Measurements from ENCODE around the gene SYTL3.

SYTL3 gene

GRCh38 chr6:158663625-158664165, 13.8 kb downstream of the SYTL3 start:
- TF ChIP-seq CTCF (IDR thresholded peaks at IDR 0.05; ENCODE audit: low read depth, low read length, poor library complexity, severe bottlenecking) (no peak), EZH2phosphoT487 (IDR thresholded peaks at IDR 0.05; ENCODE audit: borderline replicate concordance, low read length) (no peak)
- Histone ChIP-seq H3K9me3 (ENCODE audit: control insufficient read depth, insufficient read depth, low read length) (no peaks in the 10 kb centered on the region), H3K27me3 (ENCODE audit: control insufficient read depth, low read length) (peaks cover 57% of the 10 kb centered on the region), H3K4me1 (ENCODE audit: control insufficient read depth, low read length) (peaks cover 9% of the 10 kb centered on the region), H3K9me2 (replicated peaks; ENCODE audit: control insufficient read depth, low read length) (no peaks in the 10 kb centered on the region), H4K20me1 (ENCODE audit: control insufficient read depth, insufficient read depth, low read depth, low read length) (no peaks in the 10 kb centered on the region), H3K4me3 (ENCODE audit: low read length) (no peak overlapping the region), H3F3A (ENCODE audit: control insufficient read depth, insufficient read depth) (no peaks in the 10 kb centered on the region), H3K36me3 (ENCODE audit: control insufficient read depth, low read length) (no peaks in the 10 kb centered on the region), H3K27ac (ENCODE audit: low read depth, low read length) (no peak overlapping the region), H3K79me2 (ENCODE audit: control insufficient read depth, low read length) (no peaks in the 10 kb centered on the region), H3K4me2 (ENCODE audit: low read length) (no peak overlapping the region)

- TF ChIP-seq CTCF (IDR thresholded peaks at IDR 0.05; ENCODE audit: low read depth, low read length, poor library complexity, severe bottlenecking) = no peak
- no peak for TF ChIP-seq EZH2phosphoT487 (IDR thresholded peaks at IDR 0.05; ENCODE audit: borderline replicate concordance, low read length)
- Histone ChIP-seq H3K9me2 (replicated peaks; ENCODE audit: control insufficient read depth, low read length) (no peaks in the 10 kb centered on the region), H3F3A (ENCODE audit: control insufficient read depth, insufficient read depth) (no peaks in the 10 kb centered on the region), H3K27me3 (ENCODE audit: control insufficient read depth, low read length) (peaks cover 66% of the 10 kb centered on the region), H3K4me3 (ENCODE audit: low read length) (no peak overlapping the region), H4K20me1 (ENCODE audit: control insufficient read depth, insufficient read depth, low read depth, low read length) (no peaks in the 10 kb centered on the region), H3K79me2 (ENCODE audit: control insufficient read depth, low read length) (no peaks in the 10 kb centered on the region), H3K4me2 (ENCODE audit: low read length) (no peak overlapping the region), H3K27ac (ENCODE audit: low read depth, low read length) (no peak overlapping the region), H3K4me1 (ENCODE audit: control insufficient read depth, low read length) (peaks cover 8% of the 10 kb centered on the region), H3K36me3 (ENCODE audit: control insufficient read depth, low read length) (no peaks in the 10 kb centered on the region), H3K9me3 (ENCODE audit: control insufficient read depth, insufficient read depth, low read length) (no peaks in the 10 kb centered on the region)
Measured at GRCh38 chr6:158665332-158665731, 15.5 kb downstream of the SYTL3 start.

DNA sequence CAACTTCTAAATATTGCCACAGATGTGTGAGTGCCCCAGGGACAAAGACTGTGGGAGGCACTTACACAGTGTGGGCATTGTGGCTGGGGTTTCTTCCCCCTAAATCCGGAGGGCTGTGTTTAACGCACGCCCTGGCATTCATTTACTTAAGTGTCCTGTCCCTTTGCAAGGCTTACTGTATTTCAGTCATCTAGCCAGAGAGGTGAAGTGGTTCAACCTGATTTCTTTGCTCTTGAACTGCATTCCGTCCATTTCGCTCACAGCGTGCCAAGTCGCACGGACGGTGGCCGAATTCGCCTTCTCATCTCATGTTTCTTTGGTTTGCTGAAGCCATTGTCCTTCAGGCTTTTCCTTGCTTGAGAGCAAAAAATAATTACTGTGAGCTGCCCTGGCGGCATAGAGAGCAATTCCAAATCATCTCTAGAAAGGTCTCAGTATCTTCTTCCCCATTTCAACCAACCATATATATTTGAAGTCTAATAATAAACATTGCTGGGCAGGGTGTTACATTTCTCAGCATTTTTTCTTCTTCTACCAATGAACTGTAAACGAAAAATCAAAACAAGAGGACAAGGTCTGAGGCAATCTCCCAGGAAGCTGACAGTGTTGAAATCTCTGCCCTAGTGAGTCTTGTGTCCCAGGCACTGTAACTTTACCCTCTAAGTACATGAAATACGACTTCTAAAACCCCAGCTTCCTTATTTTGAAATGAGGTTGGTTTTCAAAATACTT, 16.9 kb downstream of the SYTL3 start:
- Histone ChIP-seq H3K4me3 (ENCODE audit: low read length) (no peak overlapping the region), H3K36me3 (ENCODE audit: control insufficient read depth, low read length) (no peaks in the 10 kb centered on the region), H3K9me3 (ENCODE audit: control insufficient read depth, insufficient read depth, low read length) (no peaks in the 10 kb centered on the region), H3K4me2 (ENCODE audit: low read length) (no peak overlapping the region), H3K27ac (ENCODE audit: low read depth, low read length) (no peak overlapping the region), H3F3A (ENCODE audit: control insufficient read depth, insufficient read depth) (no peaks in the 10 kb centered on the region), H3K4me1 (ENCODE audit: control insufficient read depth, low read length) (0 out of 2 replicates have a peak, but pooled peaks cover 5% of the 10 kb centered on the region), H3K79me2 (ENCODE audit: control insufficient read depth, low read length) (no peaks in the 10 kb centered on the region), H3K9me2 (replicated peaks; ENCODE audit: control insufficient read depth, low read length) (no peaks in the 10 kb centered on the region), H3K27me3 (ENCODE audit: control insufficient read depth, low read length) (peaks cover 66% of the 10 kb centered on the region), H4K20me1 (ENCODE audit: control insufficient read depth, insufficient read depth, low read depth, low read length) (no peaks in the 10 kb centered on the region)
- no peak for TF ChIP-seq CTCF (IDR thresholded peaks at IDR 0.05; ENCODE audit: low read depth, low read length, poor library complexity, severe bottlenecking)
- peak; percentile 82; the same call in 1 of the 2 replicates for TF ChIP-seq EZH2phosphoT487 (IDR thresholded peaks at IDR 0.05; ENCODE audit: borderline replicate concordance, low read length)

All from DOHH2 (cell line).